Fibroblast of upper back skin (primary cell): ENCODE measurements around the gene LRRC27.

Source experiments
- DNase-seq: peaks from one replicate; pipeline ENCODE4 v3.0.0-alpha.2; 2013

Gene LRRC27

DNA sequence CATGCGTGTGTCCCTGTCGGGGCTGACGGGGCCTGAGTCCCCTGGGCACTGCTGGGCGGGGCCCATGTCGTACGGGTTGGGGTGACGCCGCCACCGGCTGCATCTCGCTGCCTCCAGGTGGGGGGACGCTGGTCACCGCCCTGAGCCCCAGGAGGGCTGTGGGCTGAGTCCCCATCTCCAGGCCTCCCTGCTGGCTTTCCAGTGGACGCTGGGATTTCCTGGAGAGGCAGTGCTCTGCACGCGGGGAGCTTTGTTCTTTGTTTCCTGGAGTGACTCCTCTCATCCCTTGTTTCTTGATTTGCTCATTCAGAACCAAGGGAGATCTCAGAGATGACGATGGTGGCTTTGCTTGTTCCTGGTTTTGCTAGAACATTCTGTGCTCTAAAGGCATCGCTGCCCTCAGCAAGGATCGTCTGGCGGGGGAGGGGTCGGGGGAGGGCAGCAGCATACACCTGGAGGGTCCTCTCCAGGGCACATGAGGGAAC lies 86.0 kb downstream of the LRRC27 start:
- DNase-seq: no peak

- DNase-seq: no peak
Observed at GRCh38 chr10:132418527-132419416, 86.8 kb downstream of the LRRC27 start.

DNA sequence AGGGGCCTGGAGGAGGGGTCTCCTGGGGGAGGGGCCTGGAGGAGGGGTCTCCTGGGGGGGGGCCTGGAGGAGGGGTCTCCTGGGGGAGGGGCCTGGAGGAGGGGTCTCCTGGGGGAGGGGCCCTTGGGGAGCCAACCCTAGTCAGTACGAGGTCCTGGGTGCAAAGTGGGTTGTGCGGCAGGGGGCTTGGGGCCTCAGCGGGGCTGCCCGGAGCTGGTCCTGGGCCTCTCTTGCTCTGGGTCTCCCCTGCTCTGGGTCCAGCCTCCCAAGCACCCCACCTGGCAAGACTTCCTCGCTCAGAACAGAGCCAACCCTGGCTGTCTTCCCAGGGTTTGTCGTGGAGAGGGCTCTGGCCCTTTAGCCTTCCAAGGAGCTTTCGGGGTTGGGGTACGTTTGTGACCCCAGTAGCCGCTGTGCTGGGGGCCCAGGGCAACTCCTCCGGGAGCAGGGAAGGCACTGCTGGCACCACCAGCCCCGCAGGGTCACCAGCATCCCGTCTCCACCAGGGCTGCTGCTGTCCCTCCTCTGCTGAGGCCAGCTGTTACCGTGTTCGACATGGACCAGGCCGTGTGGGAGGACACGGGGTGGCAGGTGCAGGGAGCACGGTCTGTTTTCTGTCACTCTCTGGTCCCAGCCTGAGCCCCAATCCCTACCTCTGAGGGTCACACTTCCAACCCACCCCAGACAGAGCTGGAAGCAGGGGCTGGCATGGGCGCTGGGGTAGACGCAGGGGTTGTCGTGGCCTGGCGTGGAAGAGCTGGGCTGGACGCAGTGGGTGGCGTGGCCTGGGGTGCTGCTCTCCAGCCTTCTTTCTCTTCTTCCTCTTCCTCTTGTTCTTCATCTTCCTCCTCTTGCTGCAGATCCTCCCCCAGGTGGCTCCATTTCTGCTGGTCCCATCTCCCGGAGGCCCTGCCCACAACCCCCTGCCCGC lies 87.8 kb downstream of the LRRC27 start:
- DNase-seq: no peak

GRCh38 chr10:132420469-132420980 lies 88.5 kb downstream of the LRRC27 start:
- no peak for DNase-seq

DNA sequence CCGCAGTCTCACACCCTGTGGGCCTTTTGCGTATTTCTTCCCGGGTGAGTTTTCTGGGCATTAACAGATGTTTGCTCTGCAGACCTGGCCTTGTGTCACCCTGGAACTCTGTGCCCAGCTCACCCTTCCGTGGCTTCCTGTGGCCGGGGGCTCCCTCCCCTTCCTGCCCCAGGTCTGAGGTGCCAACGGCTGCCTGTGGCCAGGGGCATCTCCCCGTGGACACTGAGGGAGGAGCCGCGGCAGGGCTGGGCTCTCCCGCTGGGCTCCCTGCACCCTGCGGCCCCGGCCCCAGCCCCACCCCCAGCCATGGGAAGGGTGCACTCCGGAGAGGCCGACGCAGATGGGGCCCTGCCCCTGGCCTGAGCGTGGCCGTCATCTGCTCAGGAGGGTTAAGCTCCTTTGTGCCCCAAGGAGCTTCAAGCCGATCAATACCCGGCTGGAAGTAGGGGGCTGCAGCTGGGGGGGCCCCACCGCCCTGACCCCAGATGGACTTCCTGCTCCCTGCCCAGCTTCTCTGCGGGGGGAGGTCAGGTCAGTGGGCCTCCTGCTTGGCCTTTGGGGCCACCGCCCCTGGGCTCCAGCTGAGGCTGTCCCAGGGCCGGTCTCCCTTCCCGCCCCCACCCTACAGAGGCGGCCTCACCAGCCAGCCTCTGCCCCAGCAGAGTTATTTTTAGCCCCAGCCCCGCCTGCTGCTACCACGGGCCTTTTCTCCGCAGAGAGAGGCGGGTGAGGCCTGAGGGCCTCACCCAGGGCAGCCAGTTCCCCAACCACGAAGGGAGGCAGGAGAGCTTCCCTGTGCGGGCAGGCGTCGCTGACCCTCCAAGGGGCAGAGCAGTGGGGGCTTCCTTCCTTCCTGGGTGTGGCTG lies 89.2 kb downstream of the LRRC27 start:
- DNase-seq: peak; percentile 52

GRCh38 chr10:132421847-132422751 lies 90.1 kb downstream of the LRRC27 start:
- DNase-seq: no peak

GRCh38 chr10:132422903-132423825 lies 91.2 kb downstream of the LRRC27 start:
- DNase-seq: no peak

GRCh38 chr10:132423966-132424861 lies 92.2 kb downstream of the LRRC27 start:
- DNase-seq: no peak

DNA sequence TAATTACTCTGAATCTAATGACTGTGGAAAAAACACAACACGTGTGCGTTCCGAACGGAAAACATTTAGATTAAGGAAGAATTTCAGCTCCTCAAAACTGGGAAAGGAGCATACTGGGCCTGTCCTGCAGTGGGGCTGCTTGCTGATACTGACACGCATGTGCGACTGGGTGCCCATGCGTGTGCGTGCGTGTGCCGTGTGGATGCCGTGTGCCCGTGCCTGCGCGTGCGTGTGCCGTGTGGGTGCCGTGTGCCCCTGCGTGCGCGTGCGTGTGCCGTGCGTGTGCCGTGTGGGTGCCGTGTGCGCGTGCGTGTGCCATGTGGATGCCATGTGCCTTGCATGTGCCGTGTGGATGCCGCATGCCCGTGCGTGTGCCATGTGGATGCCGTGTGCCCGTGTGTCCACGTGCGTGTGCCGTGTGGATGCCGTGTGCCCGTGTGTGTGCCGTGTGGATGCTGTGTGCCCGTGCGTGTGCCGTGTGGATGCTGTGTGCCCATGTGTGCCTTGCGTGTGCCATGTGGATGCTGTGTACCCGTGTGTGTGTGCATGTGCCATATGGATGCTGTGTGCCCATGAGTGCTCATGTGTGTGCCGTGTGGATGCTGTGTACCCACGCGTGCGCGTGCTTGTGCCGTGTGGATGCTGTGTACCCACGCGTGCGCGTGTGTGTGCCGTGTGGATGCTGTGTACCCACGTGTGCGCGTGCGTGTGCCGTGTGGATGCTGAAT lies 93.2 kb downstream of the LRRC27 start:
- DNase-seq: no peak

GRCh38 chr10:132425757-132426155 lies 93.8 kb downstream of the LRRC27 start:
- DNase-seq: no peak

GRCh38 chr10:132427006-132427771 lies 95.2 kb downstream of the LRRC27 start:
- no peak for DNase-seq

GRCh38 chr10:132427939-132428367 lies 96.0 kb downstream of the LRRC27 start:
- no peak for DNase-seq

GRCh38 chr10:132428486-132428995 lies 96.5 kb downstream of the LRRC27 start:
- DNase-seq: no peak
